ENCODE measurements around the gene ARHGAP42.

DNA sequence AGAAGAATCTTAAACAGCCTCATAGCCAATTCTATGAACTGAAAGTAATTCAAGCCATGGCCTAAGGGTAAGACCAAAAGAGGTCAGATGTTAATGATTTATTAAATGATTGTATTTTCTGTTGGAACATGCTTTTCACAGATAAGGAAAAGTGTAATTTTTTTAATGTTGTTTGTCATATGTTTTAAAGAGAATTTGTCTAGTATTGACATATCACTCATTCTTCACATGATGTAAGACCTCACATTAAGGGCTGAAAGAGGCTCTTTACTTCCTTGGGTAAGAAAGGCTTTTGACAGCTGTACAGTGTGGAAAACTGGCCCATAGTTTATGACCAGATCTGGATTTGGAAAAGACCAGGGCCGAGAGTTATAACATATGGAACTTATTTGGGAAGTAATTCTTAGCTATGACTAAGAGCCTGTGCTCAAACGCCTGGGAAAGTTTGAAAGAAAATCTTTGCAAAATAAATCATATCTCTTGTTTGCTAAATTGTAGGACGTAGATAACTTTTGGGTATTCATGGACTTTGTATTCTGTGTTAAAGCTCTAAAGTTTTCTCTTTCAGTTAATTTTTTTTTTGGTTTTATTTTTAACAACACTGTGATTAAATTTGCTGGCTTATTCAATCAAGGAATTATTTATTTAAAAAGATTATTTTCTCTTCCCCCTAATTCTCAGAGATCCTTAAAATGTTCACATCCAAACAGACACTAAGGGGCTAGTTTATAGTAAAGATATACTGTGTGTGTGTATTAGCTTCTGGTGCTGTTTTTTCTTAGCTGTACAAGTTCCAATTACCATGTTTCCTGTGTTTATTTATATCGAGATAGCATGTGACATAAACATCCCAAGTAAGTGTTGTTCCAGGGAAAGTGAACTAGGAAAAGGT, 162.2 kb downstream of the ARHGAP42 start:
- TF ChIP-seq CTCF (conservative IDR thresholded peaks at IDR 0.05; ENCODE audit: low read depth, low read length) (no peak), EZH2 (IDR thresholded peaks at IDR 0.05; ENCODE audit: borderline replicate concordance, low read depth, low read length, poor library complexity, severe bottlenecking) (no peak)

All from A673 (cell line).